Colonic mucosa (tissue), 4 donors: ENCODE results near the gene ZDHHC14. TPM values are rescaled to one million over a fixed set of nuclear protein-coding genes. Genes with fewer than 3 reads are reported as not detected.
"Not testable (repeated sequence)": the region's sequence is repeated elsewhere in the genome, so short reads cannot be mapped to it uniquely, and the experiment has no call there.

Source experiments
- DNase-seq: peaks from one replicate; pipeline ENCODE4 v3.0.0-alpha.2; 2020
- H3K27ac ChIP-seq: fragments of 200-600 bp; one replicate; pipeline ENCODE4 v1.8.0; 2021
- H3K27me3 ChIP-seq: fragments of 200-600 bp; one replicate; pipeline ENCODE4 v1.8.0; 2021
- H3K36me3 ChIP-seq: fragments of 200-600 bp; one replicate; pipeline ENCODE4 v1.8.0; 2021
- H3K4me1 ChIP-seq: fragments of 200-600 bp; one replicate; pipeline ENCODE4 v1.8.0; 2021; ENCODE audit warnings: mild to moderate bottlenecking
- H3K4me3 ChIP-seq: fragments of 200-600 bp; one replicate; pipeline ENCODE4 v1.8.0; 2021
- H3K9ac ChIP-seq, 2 donors: one replicate each; pipeline ENCODE4 v1.7.0; 2013; ENCODE audit warnings: control low read depth in 2 of 2, low read depth in 2 of 2, low read length in 2 of 2
- H3K9me3 ChIP-seq: fragments of 200-600 bp; one replicate; pipeline ENCODE4 v1.8.0; 2021
- intact Hi-C: fragments of 100-400 bp; cut with DNase I; formaldehyde crosslinking; loops from one replicate; pipeline ENCODE4 v1.14.1; 2022
- total RNA-seq, 2 donors: library from RNA; stranded (reverse); fragmentation: NEBNext Ultra II Directional in 1 of 2; extraction: Animal tissue kit (Norgen Biotek cat#: 25700) in 1 of 2; gene quantifications; one replicate each; pipeline ENCODE4 v1.2.1, GENCODE V29; 2021
- TF ChIP-seq, protein P1 (sequence below): fragments of 200-600 bp; IDR thresholded peaks from one replicate; pipeline ENCODE4 v1.8.0; 2022; ENCODE audit warnings: antibody characterized with exemption, mild to moderate bottlenecking
- donor health status: healthy.
- donor health status: DM: no; HTN: no; CAD: no.
- donor health status: DM: no; HTN: no; CAD: no.

Gene ZDHHC14
- total RNA-seq, 2 donors from 2014 or later, result 8.4 to 11.4 TPM

DNA sequence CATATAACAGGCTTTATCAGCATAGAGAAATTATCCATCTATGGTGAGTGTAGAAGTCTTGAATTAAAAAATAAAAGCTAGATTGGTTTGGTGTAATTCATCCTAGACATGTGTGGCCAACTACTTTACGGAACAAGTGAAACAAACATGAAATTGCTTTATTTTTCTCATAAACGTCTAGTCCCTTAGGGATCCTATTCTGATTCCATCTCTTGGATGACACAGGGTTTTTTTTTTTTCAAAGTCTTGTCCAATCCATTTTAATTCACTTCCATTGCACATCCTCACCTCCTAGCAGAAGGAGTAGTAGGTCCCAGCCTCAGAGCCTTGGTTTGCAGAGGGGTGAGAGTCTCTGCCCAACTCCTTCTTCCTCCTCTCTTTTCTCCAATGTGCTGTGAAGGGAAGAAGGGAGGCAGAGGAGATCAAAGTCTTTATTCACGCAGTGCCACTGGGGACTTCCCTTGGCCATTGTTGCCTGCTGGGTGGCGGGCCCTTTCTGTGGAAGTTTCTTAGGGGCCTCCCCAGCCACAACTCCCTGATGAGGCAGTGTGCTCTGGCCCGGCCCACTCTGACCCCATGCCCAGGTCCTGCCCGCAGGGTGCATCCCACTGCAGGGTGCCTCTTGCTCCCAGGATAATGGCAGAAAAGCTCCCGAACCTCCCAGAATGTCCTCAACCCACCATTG lies 337.7 kb downstream of the ZDHHC14 start:
- Histone ChIP-seq H3K9me3 (no peaks in the 10 kb centered on the region), H3K4me1 (no peaks in the 10 kb centered on the region)
- intact Hi-C loops, result no loop called here

DNA sequence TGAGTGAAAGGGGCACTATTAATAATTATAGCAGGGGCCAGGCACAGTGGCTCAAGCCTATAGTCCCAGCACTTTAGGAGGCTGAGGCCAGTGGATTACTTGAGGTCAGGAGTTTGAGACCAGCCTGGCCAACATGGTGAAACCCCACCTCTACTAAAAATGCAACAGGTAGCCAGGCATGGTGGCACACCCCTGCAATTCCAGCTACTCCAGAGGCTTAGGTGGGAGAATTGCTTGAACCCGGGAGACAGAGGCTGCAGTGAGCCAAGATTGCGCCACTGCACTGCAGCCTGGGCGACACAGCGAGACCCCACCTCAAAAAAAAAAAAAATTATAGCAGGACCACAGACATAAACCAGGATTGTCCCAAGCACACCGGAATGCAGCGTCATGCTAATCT lies 340.0 kb downstream of the ZDHHC14 start:
- H3K9me3 ChIP-seq, DNase-seq, H3K27ac ChIP-seq, H3K4me3 ChIP-seq, H3K9ac ChIP-seq, H3K27me3 ChIP-seq, H3K36me3 ChIP-seq, H3K4me1 ChIP-seq, intact Hi-C loops: not testable (repeated sequence)

More for the DNA sequence above, 337.7 kb downstream of the ZDHHC14 start:
- DNase-seq, result no peak
- Histone ChIP-seq H3K27ac (no peak overlapping the region), H3K4me3 (no peak overlapping the region), H3K9ac (no peak overlapping the region), H3K27me3 (no peaks in the 10 kb centered on the region), H3K36me3 (no peaks in the 10 kb centered on the region)
- TF ChIP-seq, protein P1, sequence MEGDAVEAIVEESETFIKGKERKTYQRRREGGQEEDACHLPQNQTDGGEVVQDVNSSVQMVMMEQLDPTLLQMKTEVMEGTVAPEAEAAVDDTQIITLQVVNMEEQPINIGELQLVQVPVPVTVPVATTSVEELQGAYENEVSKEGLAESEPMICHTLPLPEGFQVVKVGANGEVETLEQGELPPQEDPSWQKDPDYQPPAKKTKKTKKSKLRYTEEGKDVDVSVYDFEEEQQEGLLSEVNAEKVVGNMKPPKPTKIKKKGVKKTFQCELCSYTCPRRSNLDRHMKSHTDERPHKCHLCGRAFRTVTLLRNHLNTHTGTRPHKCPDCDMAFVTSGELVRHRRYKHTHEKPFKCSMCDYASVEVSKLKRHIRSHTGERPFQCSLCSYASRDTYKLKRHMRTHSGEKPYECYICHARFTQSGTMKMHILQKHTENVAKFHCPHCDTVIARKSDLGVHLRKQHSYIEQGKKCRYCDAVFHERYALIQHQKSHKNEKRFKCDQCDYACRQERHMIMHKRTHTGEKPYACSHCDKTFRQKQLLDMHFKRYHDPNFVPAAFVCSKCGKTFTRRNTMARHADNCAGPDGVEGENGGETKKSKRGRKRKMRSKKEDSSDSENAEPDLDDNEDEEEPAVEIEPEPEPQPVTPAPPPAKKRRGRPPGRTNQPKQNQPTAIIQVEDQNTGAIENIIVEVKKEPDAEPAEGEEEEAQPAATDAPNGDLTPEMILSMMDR, result no peak

DNA sequence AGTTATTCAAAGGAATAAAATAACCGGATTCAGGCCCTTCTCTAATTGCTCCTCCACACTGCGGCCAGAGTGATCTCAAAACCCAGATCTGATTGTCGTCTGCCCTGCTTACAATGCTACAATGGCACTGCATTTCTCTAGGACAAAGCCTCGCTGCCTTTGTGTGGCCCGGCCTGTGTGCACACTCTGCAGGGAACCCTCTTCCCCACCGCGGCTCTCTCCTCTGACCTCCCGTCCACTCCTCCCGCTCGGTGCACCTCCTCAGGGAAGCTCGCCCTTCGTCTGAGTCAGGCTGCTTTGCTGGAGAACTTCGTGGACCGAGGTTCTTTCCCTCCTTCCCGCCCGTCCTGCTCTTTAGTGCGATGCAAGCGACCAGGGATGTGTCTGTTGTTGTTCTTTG lies 340.4 kb downstream of the ZDHHC14 start:
- Histone ChIP-seq H3K27me3 (no peaks in the 10 kb centered on the region), H3K9me3 (no peaks in the 10 kb centered on the region), H3K36me3 (no peaks in the 10 kb centered on the region), H3K27ac (no peak overlapping the region), H3K9ac (no peak overlapping the region), H3K4me1 (no peaks in the 10 kb centered on the region), H3K4me3 (no peak overlapping the region)
- no peak for DNase-seq
- TF ChIP-seq, protein P1, result no peak
- intact Hi-C loops, result no loop called here

DNA sequence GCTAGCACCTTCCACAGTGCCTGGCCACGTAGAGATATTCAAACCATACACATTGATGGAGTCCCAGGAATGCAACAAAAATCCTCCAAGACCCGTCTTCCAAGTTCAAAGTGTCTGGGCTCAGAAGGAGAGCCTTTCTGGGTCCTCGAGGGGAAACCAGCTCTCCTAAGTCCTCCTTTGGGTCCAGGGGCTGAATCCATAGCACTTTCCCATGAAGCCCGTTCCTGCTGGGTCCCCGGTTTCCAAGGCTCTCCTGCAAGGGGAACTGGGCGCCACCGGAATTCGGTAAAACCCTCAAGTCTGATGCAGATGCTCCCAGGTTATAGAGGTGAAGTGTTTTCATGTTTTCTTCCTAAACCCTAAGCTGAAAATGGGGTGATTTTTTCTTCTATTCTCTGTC lies 340.8 kb downstream of the ZDHHC14 start:
- no peak overlapping the region for H3K9ac ChIP-seq
- no peaks in the 10 kb centered on the region for H3K4me1 ChIP-seq
- TF ChIP-seq, protein P1, result no peak
- no peaks in the 10 kb centered on the region for H3K27me3 ChIP-seq
- no peak overlapping the region for H3K4me3 ChIP-seq
- H3K27ac ChIP-seq, result no peak overlapping the region
- H3K9me3 ChIP-seq, result no peaks in the 10 kb centered on the region
- intact Hi-C loops, result no loop called here
- no peak for DNase-seq
- H3K36me3 ChIP-seq, result no peaks in the 10 kb centered on the region

DNA sequence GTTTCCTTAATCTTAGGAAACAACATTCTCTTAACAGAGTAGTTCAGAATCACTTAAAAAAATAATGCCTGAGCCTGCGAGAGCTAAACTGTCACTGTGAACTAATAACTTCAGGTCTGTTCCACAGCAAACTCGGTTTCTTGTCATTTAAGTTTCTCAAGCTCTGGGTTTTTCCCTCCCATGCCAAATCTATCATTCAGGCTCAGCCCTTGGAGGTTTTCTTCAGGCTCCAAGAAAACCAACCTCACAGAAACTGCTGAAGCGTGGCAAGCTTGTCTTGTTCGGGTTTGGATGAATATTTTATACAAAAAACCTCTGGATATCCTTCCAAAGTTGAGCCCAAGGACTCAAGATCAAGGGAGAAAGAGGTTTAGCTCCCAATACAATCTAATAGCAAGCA lies 342.4 kb downstream of the ZDHHC14 start:
- TF ChIP-seq, protein P1, result no peak
- no peaks in the 10 kb centered on the region for H3K36me3 ChIP-seq
- no peak overlapping the region for H3K27ac ChIP-seq
- H3K4me1 ChIP-seq, result no peaks in the 10 kb centered on the region
- no peak for DNase-seq
- H3K9ac ChIP-seq, result no peak overlapping the region
- H3K4me3 ChIP-seq, result no peak overlapping the region
- intact Hi-C loops, result no loop called here
- no peaks in the 10 kb centered on the region for H3K9me3 ChIP-seq
- H3K27me3 ChIP-seq, result no peaks in the 10 kb centered on the region

DNA sequence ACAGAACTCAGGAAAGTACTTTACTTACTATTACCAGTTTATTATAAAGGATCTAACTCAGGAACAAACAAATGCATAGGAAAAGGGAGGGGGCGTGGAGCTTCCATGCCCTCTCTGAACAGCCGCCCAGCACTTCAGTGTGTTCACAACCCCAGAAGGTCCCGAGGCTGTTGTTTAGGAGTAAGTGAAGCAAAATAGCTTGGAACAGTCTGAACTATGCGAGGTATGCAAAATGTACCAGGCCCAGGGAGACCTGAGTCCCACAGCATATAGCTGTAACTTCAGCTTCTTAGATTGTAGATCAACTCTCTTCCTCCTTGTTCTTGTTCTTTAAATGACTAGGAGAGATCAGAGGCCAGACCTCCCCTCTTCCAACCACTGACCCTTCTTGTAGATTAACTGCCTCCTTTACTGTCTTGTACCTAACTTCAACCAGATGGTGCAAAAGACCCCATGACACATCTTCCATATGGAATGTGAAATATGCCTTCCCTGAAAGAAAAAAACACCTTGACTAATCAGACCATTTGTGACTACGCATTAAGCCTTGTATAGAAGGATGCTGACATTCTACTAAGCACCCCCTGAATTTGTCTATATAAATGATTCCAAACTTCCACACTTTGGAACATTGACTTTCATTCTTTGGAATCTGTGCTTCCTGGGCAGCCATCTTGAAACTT lies 343.3 kb downstream of the ZDHHC14 start:
- no peak overlapping the region for H3K9ac ChIP-seq
- intact Hi-C loops, result no loop called here
- H3K27me3 ChIP-seq, result no peaks in the 10 kb centered on the region
- no peak overlapping the region for H3K4me3 ChIP-seq
- H3K36me3 ChIP-seq, result no peaks in the 10 kb centered on the region
- H3K9me3 ChIP-seq, result no peaks in the 10 kb centered on the region
- TF ChIP-seq, protein P1, result no peak
- DNase-seq, result no peak
- no peak overlapping the region for H3K27ac ChIP-seq
- H3K4me1 ChIP-seq, result no peaks in the 10 kb centered on the region
